ENCODE measurements around the gene TMEM51. TPM values are rescaled to one million over a fixed set of nuclear protein-coding genes. Genes with fewer than 3 reads are reported as not detected.

The TMEM51 gene
- total and polyA plus RNA-seq, 9 of the 15 experiments (the other 6 are each of a cell fraction or from before 2014, with no cell fraction given), result 0.06 to 1.4 (median 0.58) TPM

- TF ChIP-seq, protein P1, sequence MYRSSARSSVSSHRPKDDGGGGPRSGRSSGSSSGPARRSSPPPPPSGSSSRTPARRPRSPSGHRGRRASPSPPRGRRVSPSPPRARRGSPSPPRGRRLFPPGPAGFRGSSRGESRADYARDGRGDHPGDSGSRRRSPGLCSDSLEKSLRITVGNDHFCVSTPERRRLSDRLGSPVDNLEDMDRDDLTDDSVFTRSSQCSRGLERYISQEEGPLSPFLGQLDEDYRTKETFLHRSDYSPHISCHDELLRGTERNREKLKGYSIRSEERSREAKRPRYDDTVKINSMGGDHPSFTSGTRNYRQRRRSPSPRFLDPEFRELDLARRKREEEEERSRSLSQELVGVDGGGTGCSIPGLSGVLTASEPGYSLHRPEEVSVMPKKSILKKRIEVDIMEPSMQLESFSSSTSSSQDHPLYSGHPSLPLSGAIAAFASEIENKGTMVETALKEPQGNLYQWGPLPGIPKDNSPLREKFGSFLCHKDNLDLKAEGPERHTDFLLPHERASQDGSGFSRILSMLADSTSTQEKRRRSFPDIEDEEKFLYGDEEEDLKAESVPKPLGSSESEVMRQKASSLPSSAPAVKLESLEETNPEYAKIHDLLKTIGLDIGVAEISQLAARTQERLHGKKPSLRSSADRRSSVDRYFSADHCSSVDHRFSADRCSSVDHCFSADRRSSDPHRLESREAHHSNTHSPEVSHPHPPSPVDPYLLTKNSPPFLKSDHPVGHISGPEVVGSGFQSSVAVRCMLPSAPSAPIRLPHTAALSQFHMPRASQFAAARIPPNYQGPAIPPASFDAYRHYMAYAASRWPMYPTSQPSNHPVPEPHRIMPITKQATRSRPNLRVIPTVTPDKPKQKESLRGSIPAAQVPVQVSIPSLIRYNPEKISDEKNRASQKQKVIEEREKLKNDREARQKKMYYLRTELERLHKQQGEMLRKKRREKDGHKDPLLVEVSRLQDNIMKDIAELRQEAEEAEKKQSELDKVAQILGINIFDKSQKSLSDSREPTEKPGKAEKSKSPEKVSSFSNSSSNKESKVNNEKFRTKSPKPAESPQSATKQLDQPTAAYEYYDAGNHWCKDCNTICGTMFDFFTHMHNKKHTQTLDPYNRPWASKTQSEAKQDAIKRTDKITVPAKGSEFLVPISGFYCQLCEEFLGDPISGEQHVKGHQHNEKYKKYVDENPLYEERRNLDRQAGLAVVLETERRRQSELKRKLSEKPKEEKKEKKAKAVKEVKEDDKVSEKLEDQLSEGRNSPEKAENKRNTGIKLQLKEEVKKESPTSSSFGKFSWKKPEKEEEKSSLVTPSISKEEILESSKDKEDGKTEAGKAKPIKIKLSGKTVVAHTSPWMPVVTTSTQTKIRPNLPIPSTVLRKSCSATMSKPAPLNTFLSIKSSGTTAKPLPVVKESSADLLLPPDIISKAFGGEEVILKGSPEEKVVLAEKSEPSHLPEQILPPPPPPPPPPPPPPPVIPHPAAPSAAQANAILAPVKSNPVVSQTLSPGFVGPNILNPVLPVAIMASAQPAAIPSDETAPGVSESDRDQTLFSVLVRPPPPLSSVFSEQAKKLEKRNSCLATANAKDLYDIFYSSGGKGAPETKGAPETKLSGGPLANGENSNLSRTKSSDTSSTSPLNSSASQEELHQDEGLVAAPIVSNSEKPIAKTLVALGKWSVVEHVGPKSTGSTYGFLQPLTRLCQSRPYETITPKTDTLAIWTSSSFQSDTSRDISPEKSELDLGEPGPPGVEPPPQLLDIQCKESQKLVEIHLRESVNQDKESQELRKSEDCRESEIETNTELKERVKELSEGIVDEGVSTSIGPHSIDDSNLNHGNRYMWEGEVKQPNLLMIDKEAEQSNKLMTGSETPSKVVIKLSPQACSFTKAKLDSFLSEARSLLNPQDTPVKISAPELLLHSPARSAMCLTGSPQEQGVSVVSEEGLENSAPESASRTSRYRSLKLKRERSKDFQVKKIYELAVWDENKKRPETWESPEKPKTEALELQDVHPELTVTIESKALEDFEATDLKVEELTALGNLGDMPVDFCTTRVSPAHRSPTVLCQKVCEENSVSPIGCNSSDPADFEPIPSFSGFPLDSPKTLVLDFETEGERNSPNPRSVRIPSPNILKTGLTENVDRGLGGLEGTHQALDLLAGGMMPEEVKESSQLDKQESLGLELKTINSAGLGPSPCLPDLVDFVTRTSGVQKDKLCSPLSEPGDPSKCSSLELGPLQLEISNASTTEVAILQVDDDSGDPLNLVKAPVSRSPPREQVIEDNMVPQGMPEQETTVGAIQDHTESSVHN (IDR thresholded peaks at IDR 0.05; ENCODE audit: borderline replicate concordance in 1 of 2, low read depth in 1 of 2), result peak in 1 of 2 experiments; percentile 70; a peak in 1 of 4 replicates
- TF ChIP-seq DPF2 (IDR thresholded peaks at IDR 0.05), result peak; percentile 87
- peak; percentile 92 for TF ChIP-seq BHLHE40 (IDR thresholded peaks at IDR 0.05; ENCODE audit: low read length)
- peak; percentile 38; the same call in 1 of the 2 replicates for TF ChIP-seq MAFF (IDR thresholded peaks at IDR 0.05; ENCODE audit: low read length)
- TF ChIP-seq, protein P2, sequence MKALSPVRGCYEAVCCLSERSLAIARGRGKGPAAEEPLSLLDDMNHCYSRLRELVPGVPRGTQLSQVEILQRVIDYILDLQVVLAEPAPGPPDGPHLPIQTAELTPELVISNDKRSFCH (CRISPR knock-in tag; IDR thresholded peaks at IDR 0.05), result no peak
- TF ChIP-seq, protein P2 (tag; IDR thresholded peaks at IDR 0.05), result peak; percentile 76; the same call in 1 of the 2 replicates
- TF ChIP-seq JUNB (CRISPR knock-in tag; conservative IDR thresholded peaks at IDR 0.05), result peak; percentile 97
- 0 out of 4 replicates have a peak, but pooled peaks of 1 of the 2 experiments have one; percentile 55 for TF ChIP-seq ARNT (IDR thresholded peaks at IDR 0.05)
- no peak for TF ChIP-seq SMC3 (conservative IDR thresholded peaks at IDR 0.05; ENCODE audit: insufficient read depth, low read depth, low read length)
- peak; percentile 70 for TF ChIP-seq MTA2 (IDR thresholded peaks at IDR 0.05; ENCODE audit: low read depth)
- TF ChIP-seq NCOR1 (IDR thresholded peaks at IDR 0.05), result peak; percentile 80
- TF ChIP-seq SMARCE1 (IDR thresholded peaks at IDR 0.05), result peak; percentile 92
- TF ChIP-seq ZKSCAN8 (CRISPR knock-in tag; IDR thresholded peaks at IDR 0.05), result peak; percentile 46; the same call in 1 of the 2 replicates
- no peak for TF ChIP-seq MCM2 (IDR thresholded peaks at IDR 0.05; ENCODE audit: low read depth)
- TF ChIP-seq, protein P3, sequence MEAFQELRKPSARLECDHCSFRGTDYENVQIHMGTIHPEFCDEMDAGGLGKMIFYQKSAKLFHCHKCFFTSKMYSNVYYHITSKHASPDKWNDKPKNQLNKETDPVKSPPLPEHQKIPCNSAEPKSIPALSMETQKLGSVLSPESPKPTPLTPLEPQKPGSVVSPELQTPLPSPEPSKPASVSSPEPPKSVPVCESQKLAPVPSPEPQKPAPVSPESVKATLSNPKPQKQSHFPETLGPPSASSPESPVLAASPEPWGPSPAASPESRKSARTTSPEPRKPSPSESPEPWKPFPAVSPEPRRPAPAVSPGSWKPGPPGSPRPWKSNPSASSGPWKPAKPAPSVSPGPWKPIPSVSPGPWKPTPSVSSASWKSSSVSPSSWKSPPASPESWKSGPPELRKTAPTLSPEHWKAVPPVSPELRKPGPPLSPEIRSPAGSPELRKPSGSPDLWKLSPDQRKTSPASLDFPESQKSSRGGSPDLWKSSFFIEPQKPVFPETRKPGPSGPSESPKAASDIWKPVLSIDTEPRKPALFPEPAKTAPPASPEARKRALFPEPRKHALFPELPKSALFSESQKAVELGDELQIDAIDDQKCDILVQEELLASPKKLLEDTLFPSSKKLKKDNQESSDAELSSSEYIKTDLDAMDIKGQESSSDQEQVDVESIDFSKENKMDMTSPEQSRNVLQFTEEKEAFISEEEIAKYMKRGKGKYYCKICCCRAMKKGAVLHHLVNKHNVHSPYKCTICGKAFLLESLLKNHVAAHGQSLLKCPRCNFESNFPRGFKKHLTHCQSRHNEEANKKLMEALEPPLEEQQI (IDR thresholded peaks at IDR 0.05), result peak; percentile 60; the same call in 1 of the 2 replicates
- peak; percentile 53; the same call in 1 of the 2 replicates for TF ChIP-seq ZFX (CRISPR knock-in tag; IDR thresholded peaks at IDR 0.05)
These were observed 107.0 kb downstream of the TMEM51 start (continued) for GRCh38 chr1:15260418-15261154.
